Measurements from ENCODE around the gene SNRPD3.
A peak's percentile ranks its signal among the peaks of the same experiment; 100 is the strongest.

SNRPD3 gene

GRCh38 chr22:24576778-24577177 is 21.0 kb downstream of the SNRPD3 start:
- H3K79me1 ChIP-seq (ENCODE audit: low read length): no peaks in the 10 kb centered on the region
- H3K4me3 ChIP-seq (ENCODE audit: low read depth, low read length): no peak overlapping the region
- no peak overlapping the region for H2BK12ac ChIP-seq (ENCODE audit: low read length)
- no peak overlapping the region for H2BK5ac ChIP-seq (ENCODE audit: low read depth, low read length, poor library complexity)
- no peak overlapping the region for H3K18ac ChIP-seq (ENCODE audit: low read length)
- no peak overlapping the region for H3K4ac ChIP-seq (ENCODE audit: low read depth, low read length)
- no peak overlapping the region for H3K23ac ChIP-seq (ENCODE audit: low read length)
- H4K8ac ChIP-seq (ENCODE audit: low read depth, low read length): no peak overlapping the region
- H2BK120ac ChIP-seq (ENCODE audit: insufficient read depth, low read length, poor library complexity): no peak overlapping the region
- H3K9ac ChIP-seq (ENCODE audit: low read length): no peak overlapping the region
- no peaks in the 10 kb centered on the region for H3K4me1 ChIP-seq (ENCODE audit: control insufficient read depth in 1 of 2, insufficient read depth in 2 of 2, low read length in 2 of 2)
- H4K91ac ChIP-seq (ENCODE audit: low read depth, low read length): no peak overlapping the region
- no peak overlapping the region for H3K27ac ChIP-seq (ENCODE audit: low read depth, low read length)
- no peak overlapping the region for H2AK5ac ChIP-seq (ENCODE audit: low read length)
- no peak for DNase-seq
- peaks cover 25 to 28% of the 10 kb centered on the region in 2 experiments for H3K36me3 ChIP-seq (ENCODE audit: control insufficient read depth in 1 of 2, insufficient read depth in 2 of 2, low read length in 2 of 2)
- no CpG with 5 or more reads among the region's 1 CpG for WGBS (ENCODE audit: extremely low coverage, insufficient coverage, insufficient read length)
- H3K9me3 ChIP-seq (ENCODE audit: insufficient read depth, low read depth, low read length): no peaks in the 10 kb centered on the region
- no peak overlapping the region for H3K4me2 ChIP-seq (ENCODE audit: low read length)
- H3K14ac ChIP-seq (ENCODE audit: low read length): no peak overlapping the region
- H4K12ac ChIP-seq (ENCODE audit: low read depth, low read length): no peak overlapping the region
- H2AFZ ChIP-seq (ENCODE audit: insufficient read depth, low read length, poor library complexity): no peak overlapping the region
- no peaks in the 10 kb centered on the region for H3K27me3 ChIP-seq (ENCODE audit: insufficient read depth, low read length)
- H3K79me2 ChIP-seq (ENCODE audit: control insufficient read depth, insufficient read depth, low read length, poor library complexity): no peaks in the 10 kb centered on the region

GRCh38 chr22:24578355-24579257 is 22.8 kb downstream of the SNRPD3 start:
- Histone ChIP-seq H2AK5ac (ENCODE audit: low read length) (no peak overlapping the region), H3K36me3 (ENCODE audit: control insufficient read depth in 1 of 2, insufficient read depth in 2 of 2, low read length in 2 of 2) (peaks cover 12 to 14% of the 10 kb centered on the region in 2 experiments), H3K27ac (ENCODE audit: low read depth, low read length) (no peak overlapping the region), H3K4ac (ENCODE audit: low read depth, low read length) (no peak overlapping the region), H4K12ac (ENCODE audit: low read depth, low read length) (no peak overlapping the region), H2BK120ac (ENCODE audit: insufficient read depth, low read length, poor library complexity) (no peak overlapping the region), H3K9me3 (ENCODE audit: insufficient read depth, low read depth, low read length) (no peaks in the 10 kb centered on the region), H2BK5ac (ENCODE audit: low read depth, low read length, poor library complexity) (no peak overlapping the region), H3K9ac (ENCODE audit: low read length) (no peak overlapping the region), H3K14ac (ENCODE audit: low read length) (no peak overlapping the region), H4K8ac (ENCODE audit: low read depth, low read length) (no peak overlapping the region), H3K23ac (ENCODE audit: low read length) (no peak overlapping the region), H3K4me1 (ENCODE audit: control insufficient read depth in 1 of 2, insufficient read depth in 2 of 2, low read length in 2 of 2) (no peaks in the 10 kb centered on the region), H2AFZ (ENCODE audit: insufficient read depth, low read length, poor library complexity) (no peak overlapping the region), H2BK12ac (ENCODE audit: low read length) (no peak overlapping the region), H3K79me2 (ENCODE audit: control insufficient read depth, insufficient read depth, low read length, poor library complexity) (no peaks in the 10 kb centered on the region), H3K18ac (ENCODE audit: low read length) (no peak overlapping the region), H3K4me2 (ENCODE audit: low read length) (no peak overlapping the region), H4K91ac (ENCODE audit: low read depth, low read length) (no peak overlapping the region), H3K79me1 (ENCODE audit: low read length) (no peaks in the 10 kb centered on the region), H3K27me3 (ENCODE audit: insufficient read depth, low read length) (no peaks in the 10 kb centered on the region), H3K4me3 (ENCODE audit: low read depth, low read length) (no peak overlapping the region)
- no CpG with 5 or more reads among the region's 8 CpGs for WGBS (ENCODE audit: extremely low coverage, insufficient coverage, insufficient read length)
- peak in 1 of 2 donors; percentile 63 for DNase-seq

GRCh38 chr22:24579258-24579601 is 23.4 kb downstream of the SNRPD3 start:
- Histone ChIP-seq H2BK5ac (ENCODE audit: low read depth, low read length, poor library complexity) (no peak overlapping the region), H3K4ac (ENCODE audit: low read depth, low read length) (no peak overlapping the region), H3K4me2 (ENCODE audit: low read length) (no peak overlapping the region), H2BK120ac (ENCODE audit: insufficient read depth, low read length, poor library complexity) (no peak overlapping the region), H3K23ac (ENCODE audit: low read length) (no peak overlapping the region), H3K27ac (ENCODE audit: low read depth, low read length) (no peak overlapping the region), H3K9ac (ENCODE audit: low read length) (no peak overlapping the region), H3K79me2 (ENCODE audit: control insufficient read depth, insufficient read depth, low read length, poor library complexity) (no peaks in the 10 kb centered on the region), H3K27me3 (ENCODE audit: insufficient read depth, low read length) (no peaks in the 10 kb centered on the region), H4K12ac (ENCODE audit: low read depth, low read length) (no peak overlapping the region), H3K79me1 (ENCODE audit: low read length) (no peaks in the 10 kb centered on the region), H3K9me3 (ENCODE audit: insufficient read depth, low read depth, low read length) (no peaks in the 10 kb centered on the region), H4K91ac (ENCODE audit: low read depth, low read length) (no peak overlapping the region), H4K8ac (ENCODE audit: low read depth, low read length) (no peak overlapping the region), H3K14ac (ENCODE audit: low read length) (no peak overlapping the region), H2AFZ (ENCODE audit: insufficient read depth, low read length, poor library complexity) (no peak overlapping the region), H3K36me3 (ENCODE audit: control insufficient read depth in 1 of 2, insufficient read depth in 2 of 2, low read length in 2 of 2) (peaks cover 9 to 12% of the 10 kb centered on the region in 2 experiments), H3K4me3 (ENCODE audit: low read depth, low read length) (no peak overlapping the region), H2AK5ac (ENCODE audit: low read length) (no peak overlapping the region), H3K18ac (ENCODE audit: low read length) (no peak overlapping the region), H3K4me1 (ENCODE audit: control insufficient read depth in 1 of 2, insufficient read depth in 2 of 2, low read length in 2 of 2) (no peaks in the 10 kb centered on the region), H2BK12ac (ENCODE audit: low read length) (no peak overlapping the region)
- WGBS (ENCODE audit: extremely low coverage, insufficient coverage, insufficient read length): no CpG with 5 or more reads among the region's 1 CpG
- DNase-seq: no peak

- H4K8ac ChIP-seq (ENCODE audit: low read depth, low read length): no peak overlapping the region
- no CpG with 5 or more reads among the region's 2 CpGs for WGBS (ENCODE audit: extremely low coverage, insufficient coverage, insufficient read length)
- no peaks in the 10 kb centered on the region for H3K27me3 ChIP-seq (ENCODE audit: insufficient read depth, low read length)
- H3K4me1 ChIP-seq (ENCODE audit: control insufficient read depth in 1 of 2, insufficient read depth in 2 of 2, low read length in 2 of 2): no peaks in the 10 kb centered on the region
- H2AFZ ChIP-seq (ENCODE audit: insufficient read depth, low read length, poor library complexity): no peak overlapping the region
- H3K23ac ChIP-seq (ENCODE audit: low read length): no peak overlapping the region
- H3K9ac ChIP-seq (ENCODE audit: low read length): no peak overlapping the region
- DNase-seq: peak; percentile 10 to 62
- H4K12ac ChIP-seq (ENCODE audit: low read depth, low read length): no peak overlapping the region
- no peak overlapping the region for H2BK5ac ChIP-seq (ENCODE audit: low read depth, low read length, poor library complexity)
- no peak overlapping the region for H4K91ac ChIP-seq (ENCODE audit: low read depth, low read length)
- H3K27ac ChIP-seq (ENCODE audit: low read depth, low read length): no peak overlapping the region
- no peaks in the 10 kb centered on the region for H3K79me1 ChIP-seq (ENCODE audit: low read length)
- no peak overlapping the region for H2AK5ac ChIP-seq (ENCODE audit: low read length)
- no peak overlapping the region for H3K4ac ChIP-seq (ENCODE audit: low read depth, low read length)
- no peaks in the 10 kb centered on the region for H3K9me3 ChIP-seq (ENCODE audit: insufficient read depth, low read depth, low read length)
- H3K79me2 ChIP-seq (ENCODE audit: control insufficient read depth, insufficient read depth, low read length, poor library complexity): no peaks in the 10 kb centered on the region
- H3K18ac ChIP-seq (ENCODE audit: low read length): no peak overlapping the region
- no peak overlapping the region for H2BK120ac ChIP-seq (ENCODE audit: insufficient read depth, low read length, poor library complexity)
- H3K4me2 ChIP-seq (ENCODE audit: low read length): no peak overlapping the region
- H3K14ac ChIP-seq (ENCODE audit: low read length): no peak overlapping the region
- H3K36me3 ChIP-seq (ENCODE audit: control insufficient read depth in 1 of 2, insufficient read depth in 2 of 2, low read length in 2 of 2): peaks cover 2 to 5% of the 10 kb centered on the region in 2 experiments
- no peak overlapping the region for H3K4me3 ChIP-seq (ENCODE audit: low read depth, low read length)
- H2BK12ac ChIP-seq (ENCODE audit: low read length): no peak overlapping the region
Measured at GRCh38 chr22:24580276-24580675, 24.5 kb downstream of the SNRPD3 start.
